Heart right ventricle (tissue), 16 donors: ENCODE data around the gene SEPSECS. TPM values are rescaled to one million over a fixed set of nuclear protein-coding genes. Genes with fewer than 3 reads are reported as not detected.

Source experiments
- ATAC-seq, 8 donors: fragments of 200-7000 bp; cut with Tn5 transposase; one replicate each; pipeline ENCODE4 v1.9.1; 2020; ENCODE audit warnings: mild to moderate bottlenecking in 8 of 8, moderate library complexity in 8 of 8, moderate number of reproducible peaks in 1 of 8
- DNase-seq, 2 donors: peaks; one replicate each; pipeline ENCODE4 v3.0.0-alpha.2; 2020
- H3K27ac ChIP-seq, 10 donors: fragments of 200-600 bp; sonication (generic) in 2 of 10; one replicate each; pipeline versions ENCODE4 v1.5.0 to v1.8.0; 2020 to 2022; ENCODE audit warnings: mild to moderate bottlenecking in 3 of 10
- H3K27me3 ChIP-seq, 7 donors: fragments of 200-600 bp; one replicate each; pipeline ENCODE4 v1.8.0; 2021 to 2022; ENCODE audit warnings: mild to moderate bottlenecking in 2 of 7
- H3K36me3 ChIP-seq, 9 donors: fragments of 200-600 bp; sonication (generic) in 1 of 9; one replicate each; pipeline versions ENCODE4 v1.5.0 to v1.8.0; 2020 to 2022; ENCODE audit warnings: mild to moderate bottlenecking in 2 of 9
- H3K4me1 ChIP-seq, 9 donors: fragments of 200-600 bp; sonication (generic) in 1 of 9; one replicate each; pipeline versions ENCODE4 v1.5.0 to v1.8.0; 2020 to 2022; ENCODE audit warnings: mild to moderate bottlenecking in 4 of 9
- H3K4me3 ChIP-seq, 10 donors: fragments of 200-600 bp; sonication (generic) in 2 of 10; one replicate each; pipeline versions ENCODE4 v1.5.0 to v1.8.0; 2020 to 2022; ENCODE audit warnings: mild to moderate bottlenecking in 7 of 10, moderate library complexity in 2 of 10
- H3K9me3 ChIP-seq, 11 donors: fragments of 200-600 bp in 10 of 11; sonication (generic) in 2 of 11; one replicate each; pipeline versions ENCODE4 v1.5.0 to v1.8.0; 2013 to 2022; ENCODE audit warnings: mild to moderate bottlenecking in 2 of 11, control low read depth in 1 of 11, moderate library complexity in 1 of 11
- WGBS, 2 donors: extraction: QIAGEN DNeasy Blood & Tissue Kit; methylation state at CpG; one replicate each; pipeline ENCODE4 v1.1.7; 2013; ENCODE audit warnings: inconsistent platforms in 1 of 2; 5-methylcytosine and 5-hydroxymethylcytosine counted together
- intact Hi-C, 10 donors: fragments of 100-400 bp; cut with DNase I; formaldehyde crosslinking; loops; one replicate each; pipeline versions ENCODE4 v1.11.1 to v1.14.2; 2022
- polyA plus RNA-seq, 2 donors: library from polyadenylated mRNA; stranded (reverse); fragments of 200-250 nt; gene quantifications; one replicate each; pipeline ENCODE4 v1.2.3, GENCODE V29; 2013
- total RNA-seq, 10 donors: library from RNA; stranded (reverse); fragmentation: NEBNext Ultra II Directional in 3 of 10; extraction: Animal tissue kit (Norgen Biotek cat#: 25700) in 3 of 10; gene quantifications; one replicate each; pipeline versions ENCODE4 v1.2.1 to v1.2.4, GENCODE V29; 2021 to 2023
- TF ChIP-seq, protein P1 (sequence below), 9 donors: fragments of 200-600 bp; sonication (generic) in 2 of 9; IDR thresholded peaks; one replicate each; pipeline versions ENCODE4 v1.5.0 to v1.8.0; 2021 to 2022; ENCODE audit warnings: antibody characterized with exemption in 9 of 9, mild to moderate bottlenecking in 5 of 9, moderate library complexity in 1 of 9
- donor health status: Arrhythmogenic right ventricular cardiomyopathy.
- donor health status: ischemic (EF 13 %, LVEDD 7.1; RV severe dilation, severe dysfunction).
- donor health status: healthy with polysubstance abuse.
- donor health status: DM: no; HTN: yes; CAD: no.
- donor health status: DM: no; HTN: no; CAD: no.
- donor health status: ischemic (EF 25% LVEDD 6.9; RV normal size, moderate dysfunction).
- donor health status: ischemic (EF 25% LVEDD 5.7; RV mildly dilated, moderate dysfunction).
- donor health status: healthy.
- donor health status: DM: yes; HTN: yes; CAD: no.
- donor health status: Ischemic cardiomyopathy.
- donor health status: ischemic (EF 35%, LVEDD 5.7; RV mildly dilated, moderate dysfunction).
- donor health status: nonischemic (EF 11% LVEDD 7.7; RV severe dilation, severe dysfunction).
- donor health status: DM: yes; HTN: yes; CAD: no.
- donor health status: PGD.
- donor health status: ischemic (EF 29% LVEDD 5.4; RV normal size, mild dysfunction).
- donor health status: nonischemic (EF 23%, LVEDD 6.1; RV moderate dilation, normal function).

Gene SEPSECS
- total and polyA plus RNA-seq, 12 donors, result 1.3 to 9.1 (median 6.0) TPM

DNA sequence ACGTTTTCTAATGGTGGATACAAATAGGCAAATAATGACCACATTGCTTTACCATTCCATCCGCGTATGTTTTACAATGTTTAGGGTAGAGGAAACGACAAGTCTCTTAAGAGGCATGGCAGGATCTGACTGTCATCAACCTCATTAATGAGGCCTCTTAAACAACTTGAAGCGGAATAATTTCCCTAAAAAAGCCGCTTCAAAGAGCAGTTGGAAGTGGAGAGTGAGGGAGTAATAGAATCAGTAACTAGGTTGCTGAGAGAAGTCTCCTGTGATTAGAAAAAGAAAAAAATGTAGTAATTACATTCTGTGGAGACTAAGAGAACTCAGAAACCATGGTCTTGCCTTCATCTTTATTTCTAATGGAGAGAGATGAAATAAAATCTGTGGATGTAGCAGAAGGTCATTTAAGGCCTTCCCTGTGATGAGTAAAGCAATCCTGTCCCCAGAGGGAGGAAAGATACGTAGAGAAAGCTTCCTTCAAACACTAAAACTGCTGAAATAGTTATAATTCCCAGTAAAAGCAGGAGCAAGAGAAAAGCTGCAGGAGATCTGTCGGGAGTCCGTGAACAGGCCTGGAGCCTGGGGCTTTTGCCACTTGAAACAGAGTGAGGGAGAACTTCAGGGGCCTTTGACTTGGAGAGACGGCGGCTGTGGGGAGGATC, 11.1 kb upstream of the SEPSECS start:
- no peaks in the 10 kb centered on the region for H3K9me3 ChIP-seq
- ATAC-seq, result no peak
- peaks cover 0 to 9% (median 0%) of the 10 kb centered on the region in 9 donors for H3K36me3 ChIP-seq
- H3K27ac ChIP-seq, result peak overlapping the region in 5 of 10 donors; percentile 9 to 85 (median 38)
- intact Hi-C loops, result loop anchor here in 5 of 10 donors (5.0 to 10.0 kb wide), 4 partner anchors 61 to 203 kb away; partner anchors contain the start of genes ANAPC4 (in 2 of the 5), ZCCHC4 (in 2 of the 5) and PI4K2B (in 1 of the 5)
- WGBS, 2 donors, result 82 to 89% methylated on average over 11 of the region's 11 CpGs
- no peak overlapping the region for H3K4me3 ChIP-seq
- H3K4me1 ChIP-seq, result peaks cover 0 to 40% (median 21%) of the 10 kb centered on the region in 9 donors
- TF ChIP-seq, protein P1, sequence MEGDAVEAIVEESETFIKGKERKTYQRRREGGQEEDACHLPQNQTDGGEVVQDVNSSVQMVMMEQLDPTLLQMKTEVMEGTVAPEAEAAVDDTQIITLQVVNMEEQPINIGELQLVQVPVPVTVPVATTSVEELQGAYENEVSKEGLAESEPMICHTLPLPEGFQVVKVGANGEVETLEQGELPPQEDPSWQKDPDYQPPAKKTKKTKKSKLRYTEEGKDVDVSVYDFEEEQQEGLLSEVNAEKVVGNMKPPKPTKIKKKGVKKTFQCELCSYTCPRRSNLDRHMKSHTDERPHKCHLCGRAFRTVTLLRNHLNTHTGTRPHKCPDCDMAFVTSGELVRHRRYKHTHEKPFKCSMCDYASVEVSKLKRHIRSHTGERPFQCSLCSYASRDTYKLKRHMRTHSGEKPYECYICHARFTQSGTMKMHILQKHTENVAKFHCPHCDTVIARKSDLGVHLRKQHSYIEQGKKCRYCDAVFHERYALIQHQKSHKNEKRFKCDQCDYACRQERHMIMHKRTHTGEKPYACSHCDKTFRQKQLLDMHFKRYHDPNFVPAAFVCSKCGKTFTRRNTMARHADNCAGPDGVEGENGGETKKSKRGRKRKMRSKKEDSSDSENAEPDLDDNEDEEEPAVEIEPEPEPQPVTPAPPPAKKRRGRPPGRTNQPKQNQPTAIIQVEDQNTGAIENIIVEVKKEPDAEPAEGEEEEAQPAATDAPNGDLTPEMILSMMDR (IDR thresholded peaks at IDR 0.05), result no peak
- H3K27me3 ChIP-seq, result no peaks in the 10 kb centered on the region
- DNase-seq, result no peak

DNA sequence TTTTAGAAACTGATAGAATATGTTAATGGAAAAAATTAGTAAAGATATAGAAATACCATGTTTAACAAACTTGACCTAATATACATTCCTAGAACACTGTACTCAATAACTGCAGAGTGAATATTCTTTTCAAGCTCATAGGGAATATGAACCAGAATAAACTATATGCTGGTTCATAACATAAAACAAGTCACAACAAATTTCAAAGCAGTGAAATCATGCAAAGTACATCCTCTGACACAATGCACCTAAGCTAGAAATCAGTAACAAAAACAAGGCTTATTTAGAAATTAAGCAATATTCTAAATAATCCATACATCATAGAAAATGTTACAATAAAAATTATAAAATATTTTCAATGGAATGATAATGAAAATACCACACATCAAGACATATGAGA, 9.2 kb upstream of the SEPSECS start:
- TF ChIP-seq, protein P1 (IDR thresholded peaks at IDR 0.05), result no peak
- intact Hi-C loops, result loop anchor here in 5 of 10 donors (5.0 to 10.0 kb wide), 4 partner anchors 58 to 195 kb away; partner anchors contain the start of gene ZCCHC4 (in 1 of the 5)
- H3K27me3 ChIP-seq, result no peaks in the 10 kb centered on the region
- ATAC-seq (no peak), DNase-seq (no peak)
- H3K4me3 ChIP-seq, result no peak overlapping the region
- no peaks in the 10 kb centered on the region for H3K9me3 ChIP-seq
- H3K27ac ChIP-seq, result no peak overlapping the region
- peaks cover 0 to 35% (median 20%) of the 10 kb centered on the region in 9 donors for H3K4me1 ChIP-seq
- H3K36me3 ChIP-seq, result peaks cover 0 to 26% (median 0%) of the 10 kb centered on the region in 9 donors

DNA sequence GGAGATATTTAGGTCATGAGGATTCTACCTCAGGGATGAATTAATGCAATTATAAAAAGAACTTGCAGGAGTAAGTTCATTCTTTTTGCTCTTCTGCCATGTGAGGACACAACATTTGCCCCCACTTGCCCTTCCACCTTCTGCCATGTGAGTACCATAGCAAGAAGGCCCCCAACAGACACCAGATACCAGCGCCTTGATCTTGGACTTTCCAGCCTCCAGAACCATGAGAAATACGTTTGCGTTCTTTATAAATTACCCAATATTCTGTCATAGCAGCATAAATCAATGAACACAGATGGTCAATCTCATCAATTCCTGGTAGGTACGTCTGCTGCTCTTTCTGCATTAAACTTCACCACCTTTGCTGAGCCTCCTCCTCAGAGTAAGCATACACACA, 5.7 kb upstream of the SEPSECS start:
- Histone ChIP-seq H3K4me3 (no peak overlapping the region), H3K4me1 (peaks cover 0 to 26% (median 14%) of the 10 kb centered on the region in 9 donors), H3K27ac (no peak overlapping the region), H3K9me3 (no peaks in the 10 kb centered on the region), H3K36me3 (peaks cover 0 to 21% (median 0%) of the 10 kb centered on the region in 9 donors), H3K27me3 (no peaks in the 10 kb centered on the region)
- TF ChIP-seq, protein P1 (IDR thresholded peaks at IDR 0.05), result no peak
- no peak for DNase-seq
- WGBS, 2 donors, result 93 to 97% methylated on average over 4 of the region's 4 CpGs
- intact Hi-C loops, result loop anchor here in 5 of 10 donors (5.0 to 10.0 kb wide), 4 partner anchors 61 to 199 kb away; partner anchors contain the start of gene ZCCHC4 (in 1 of the 5)
- ATAC-seq, result no peak

DNA sequence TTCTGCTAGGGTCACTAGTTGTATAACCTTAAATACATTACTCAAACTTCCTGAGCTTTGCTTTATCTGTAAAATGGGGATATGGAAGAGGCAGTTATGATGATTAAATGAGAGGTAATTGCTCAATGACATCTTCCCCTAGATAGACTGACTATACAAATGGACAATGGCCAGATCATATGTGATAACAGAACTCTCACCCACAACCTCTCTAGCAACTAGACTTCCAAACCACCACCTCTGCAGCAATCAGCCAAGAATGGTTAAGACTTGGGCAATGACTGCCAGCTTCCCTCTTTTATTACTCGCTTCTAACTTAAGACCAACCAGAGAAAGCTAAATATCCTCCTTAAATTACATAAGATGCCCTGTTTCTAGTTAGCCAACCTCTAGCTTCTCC, 2.9 kb upstream of the SEPSECS start:
- ATAC-seq (no peak), DNase-seq (no peak)
- H3K27me3 ChIP-seq, result no peaks in the 10 kb centered on the region
- no peak overlapping the region for H3K4me3 ChIP-seq
- intact Hi-C loops, result loop anchor here in 7 of 10 donors (5.0 to 10.0 kb wide), 5 partner anchors 69 to 202 kb away; partner anchors contain the start of genes PI4K2B (in 4 of the 7) and ZCCHC4 (in 4 of the 7)
- WGBS, 2 donors, result 88 to 95% methylated on average over 1 of the region's 1 CpG
- peaks cover 0 to 37% (median 19%) of the 10 kb centered on the region in 9 donors for H3K4me1 ChIP-seq
- peaks cover 0 to 21% (median 0%) of the 10 kb centered on the region in 9 donors for H3K36me3 ChIP-seq
- TF ChIP-seq, protein P1 (IDR thresholded peaks at IDR 0.05), result no peak
- H3K27ac ChIP-seq, result no peak overlapping the region
- no peaks in the 10 kb centered on the region for H3K9me3 ChIP-seq
